Neural cell (in vitro differentiated cells): Measurements from ENCODE around the gene CENPP.

Source experiments
- CTCF ChIP-seq: fragments of 450-650 bp; IDR thresholded peaks from 2 replicates; pipeline ENCODE4 v1.5.1; 2014; ENCODE audit warnings: antibody characterized with exemption, mild to moderate bottlenecking, moderate library complexity; ENCODE audit not compliant: poor library complexity, severe bottlenecking
- EP300 ChIP-seq: fragments of 450-650 bp; conservative IDR thresholded peaks from 2 replicates; pipeline ENCODE4 v1.6.1; 2014; ENCODE audit warnings: antibody characterized with exemption, mild to moderate bottlenecking, moderate library complexity; ENCODE audit not compliant: poor library complexity, severe bottlenecking
- EZH2 ChIP-seq: fragments of 200-600, 300-800 bp; shearing (Covaris generic), sonication (generic); IDR thresholded peaks from 2 replicates; pipeline ENCODE4 v1.6.1; 2014; ENCODE audit warnings: antibody characterized with exemption, low read length, borderline replicate concordance, mild to moderate bottlenecking; ENCODE audit not compliant: insufficient read depth, poor library complexity, severe bottlenecking
- REST ChIP-seq: IDR thresholded peaks from 2 replicates; pipeline ENCODE4 v1.6.1; 2012; ENCODE audit warnings: borderline replicate concordance
- SMC3 ChIP-seq: fragments of 450-650 bp; conservative IDR thresholded peaks from 2 replicates; pipeline ENCODE4 v1.6.1; 2014; ENCODE audit warnings: antibody characterized with exemption, mild to moderate bottlenecking, moderate library complexity; ENCODE audit not compliant: poor library complexity

GRCh38 chr9:92482805-92483204 is 157.1 kb downstream of the CENPP start:
- TF ChIP-seq CTCF (no peak), SMC3 (no peak), REST (no peak), EZH2 (no peak), EP300 (no peak)
